HUES48 (cell line): Measurements from ENCODE around the gene TMEM53.

ENCODE experiments used
- H3K27ac ChIP-seq: one replicate; pipeline ENCODE4 v1.7.0; 2013; ENCODE audit warnings: low read depth, low read length, inconsistent platforms
- H3K27me3 ChIP-seq: 2 replicates; pipeline ENCODE4 v1.6.1; 2013; ENCODE audit warnings: mild to moderate bottlenecking, low read length; ENCODE audit not compliant: control insufficient read depth, insufficient read depth
- H3K36me3 ChIP-seq: 2 replicates; pipeline ENCODE4 v1.6.1; 2013; ENCODE audit warnings: low read length; ENCODE audit not compliant: control insufficient read depth, insufficient read depth
- H3K4me1 ChIP-seq: 2 replicates; pipeline ENCODE4 v1.6.1; 2013; ENCODE audit warnings: mild to moderate bottlenecking, low read length; ENCODE audit not compliant: control insufficient read depth, insufficient read depth
- H3K4me3 ChIP-seq: 2 replicates; pipeline ENCODE4 v1.5.1; 2013; ENCODE audit warnings: mild to moderate bottlenecking, low read depth, low read length
- H3K9ac ChIP-seq: 2 replicates; pipeline ENCODE4 v1.6.1; 2013; ENCODE audit warnings: mild to moderate bottlenecking, low read depth, low read length, moderate library complexity
- H3K9me3 ChIP-seq: 2 replicates; pipeline ENCODE4 v1.6.1; 2013; ENCODE audit warnings: low read length; ENCODE audit not compliant: control insufficient read depth, insufficient read depth

Gene TMEM53

GRCh38 chr1:44653107-44653964 is 20.9 kb downstream of the TMEM53 start:
- Histone ChIP-seq H3K36me3 (peaks cover 34% of the 10 kb centered on the region), H3K27ac (no peak overlapping the region), H3K4me3 (no peak overlapping the region), H3K9ac (no peak overlapping the region), H3K4me1 (peaks cover 11% of the 10 kb centered on the region; the same call in 1 of the 2 replicates), H3K27me3 (no peaks in the 10 kb centered on the region), H3K9me3 (no peaks in the 10 kb centered on the region)

GRCh38 chr1:44652445-44653106 is 21.7 kb downstream of the TMEM53 start:
- H3K36me3 ChIP-seq: peaks cover 41% of the 10 kb centered on the region
- H3K9ac ChIP-seq: no peak overlapping the region
- H3K4me1 ChIP-seq: peaks cover 11% of the 10 kb centered on the region; the same call in 1 of the 2 replicates
- H3K27me3 ChIP-seq: no peaks in the 10 kb centered on the region
- no peak overlapping the region for H3K27ac ChIP-seq
- no peaks in the 10 kb centered on the region for H3K9me3 ChIP-seq
- H3K4me3 ChIP-seq: no peak overlapping the region

- H3K9ac ChIP-seq: no peak overlapping the region
- H3K9me3 ChIP-seq: no peaks in the 10 kb centered on the region
- H3K4me1 ChIP-seq: peaks cover 11% of the 10 kb centered on the region; the same call in 1 of the 2 replicates
- H3K27me3 ChIP-seq: no peaks in the 10 kb centered on the region
- H3K36me3 ChIP-seq: peaks cover 55% of the 10 kb centered on the region
- H3K4me3 ChIP-seq: no peak overlapping the region
- H3K27ac ChIP-seq: no peak overlapping the region
These were observed 23.2 kb downstream of the TMEM53 start for GRCh38 chr1:44651069-44651468.

- no peaks in the 10 kb centered on the region for H3K27me3 ChIP-seq
- H3K4me1 ChIP-seq: peaks cover 11% of the 10 kb centered on the region; the same call in 1 of the 2 replicates
- H3K9ac ChIP-seq: no peak overlapping the region
- H3K4me3 ChIP-seq: no peak overlapping the region
- H3K9me3 ChIP-seq: no peaks in the 10 kb centered on the region
- peaks cover 63% of the 10 kb centered on the region for H3K36me3 ChIP-seq
- peak overlapping the region; percentile 33 for H3K27ac ChIP-seq
These were observed 24.0 kb downstream of the TMEM53 start for GRCh38 chr1:44650159-44650831.

- H3K4me3 ChIP-seq: no peak overlapping the region
- H3K4me1 ChIP-seq: peaks cover 11% of the 10 kb centered on the region; the same call in 1 of the 2 replicates
- peaks cover 68% of the 10 kb centered on the region for H3K36me3 ChIP-seq
- no peaks in the 10 kb centered on the region for H3K27me3 ChIP-seq
- no peaks in the 10 kb centered on the region for H3K9me3 ChIP-seq
- H3K9ac ChIP-seq: no peak overlapping the region
- no peak overlapping the region for H3K27ac ChIP-seq
These were observed 24.5 kb downstream of the TMEM53 start for GRCh38 chr1:44649788-44650158.

GRCh38 chr1:44648529-44649250 is 25.6 kb downstream of the TMEM53 start:
- H3K4me1 ChIP-seq: peaks cover 11% of the 10 kb centered on the region; the same call in 1 of the 2 replicates
- H3K36me3 ChIP-seq: peaks cover 79% of the 10 kb centered on the region
- no peak overlapping the region for H3K4me3 ChIP-seq
- no peak overlapping the region for H3K27ac ChIP-seq
- no peaks in the 10 kb centered on the region for H3K27me3 ChIP-seq
- no peak overlapping the region for H3K9ac ChIP-seq
- no peaks in the 10 kb centered on the region for H3K9me3 ChIP-seq

GRCh38 chr1:44647896-44648295 is 26.4 kb downstream of the TMEM53 start:
- Histone ChIP-seq H3K4me3 (no peak overlapping the region), H3K9me3 (no peaks in the 10 kb centered on the region), H3K27me3 (no peaks in the 10 kb centered on the region), H3K27ac (no peak overlapping the region), H3K36me3 (peaks cover 87% of the 10 kb centered on the region), H3K4me1 (peaks cover 5% of the 10 kb centered on the region; the same call in 1 of the 2 replicates), H3K9ac (no peak overlapping the region)

- Histone ChIP-seq H3K4me3 (no peak overlapping the region), H3K27ac (no peak overlapping the region), H3K9me3 (no peaks in the 10 kb centered on the region)
These were observed 27.8 kb downstream of the TMEM53 start for GRCh38 chr1:44646261-44647110.

GRCh38 chr1:44645476-44646244 is 28.6 kb downstream of the TMEM53 start:
- peaks cover 98% of the 10 kb centered on the region for H3K36me3 ChIP-seq
- H3K27ac ChIP-seq: no peak overlapping the region
- no peaks in the 10 kb centered on the region for H3K9me3 ChIP-seq
- no peak overlapping the region for H3K9ac ChIP-seq
- no peaks in the 10 kb centered on the region for H3K27me3 ChIP-seq
- peaks cover 5% of the 10 kb centered on the region; the same call in 1 of the 2 replicates for H3K4me1 ChIP-seq
- no peak overlapping the region for H3K4me3 ChIP-seq

More at GRCh38 chr1:44646261-44647110, 27.8 kb downstream of the TMEM53 start:
- Histone ChIP-seq H3K27me3 (no peaks in the 10 kb centered on the region), H3K36me3 (peaks cover 98% of the 10 kb centered on the region), H3K4me1 (peaks cover 5% of the 10 kb centered on the region; the same call in 1 of the 2 replicates), H3K9ac (no peak overlapping the region)
